ENCODE measurements around the gene PLXNA4. TPM values are rescaled to one million over a fixed set of nuclear protein-coding genes. Genes with fewer than 3 reads are reported as not detected.

Gene PLXNA4
- total and polyA plus RNA-seq, 9 of the 15 experiments (the other 6 are each of a cell fraction or from before 2014, with no cell fraction given), result under 0.01 to 0.09 TPM; not detected in 7

DNA sequence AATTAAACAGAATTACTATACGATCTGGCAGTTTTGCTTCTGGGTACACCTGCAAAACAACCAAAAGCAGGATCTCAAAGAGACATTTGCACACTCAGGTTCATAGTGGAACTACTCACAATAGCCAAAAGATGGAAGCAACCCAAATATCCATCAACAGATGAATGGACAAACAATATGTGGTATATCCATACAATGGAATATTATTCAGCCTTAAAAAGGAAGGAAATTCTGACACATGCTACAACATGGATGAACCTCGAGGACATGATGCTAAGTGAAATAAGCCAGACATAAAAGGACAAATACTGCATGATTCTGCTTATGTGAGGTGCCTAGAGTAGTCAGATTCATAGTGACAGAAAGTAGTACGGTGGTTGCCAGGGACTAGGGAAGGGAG, 330.7 kb downstream of the PLXNA4 start:
- in situ Hi-C loops (cut with MboI) (no loop called here), intact Hi-C loops (cut with micrococcal nuclease) (no loop called here)
- POLR2A ChIA-PET, result no interaction called here

More for the DNA sequence above, 330.7 kb downstream of the PLXNA4 start:
- 1% methylated on average over 3 of the region's 3 CpGs for WGBS (ENCODE audit: insufficient coverage, low coverage, missing lambda C conversion rate)
- Histone ChIP-seq H3K4me1 (replicated peaks in 1 of 2; ENCODE audit: control insufficient read depth in 2 of 2, insufficient read depth in 2 of 2, low read length in 2 of 2) (no peaks in the 10 kb centered on the region), H3K79me2 (ENCODE audit: control insufficient read depth, insufficient read depth, low read length) (no peaks in the 10 kb centered on the region), H4K20me1 (replicated peaks; ENCODE audit: control insufficient read depth, insufficient read depth, low read length) (peaks cover 4% of the 10 kb centered on the region; the same call in 1 of the 2 replicates), H3K4me3 (no peak overlapping the region), H3K36me3 (ENCODE audit: control insufficient read depth, insufficient read depth, low read length) (no peaks in the 10 kb centered on the region), H3K27ac (ENCODE audit: extremely low read depth, low read depth, low read length) (no peak overlapping the region), H2AFZ (ENCODE audit: low read depth, low read length) (no peak overlapping the region), H3K27me3 (ENCODE audit: control insufficient read depth in 2 of 2, insufficient read depth in 2 of 2, low read length in 2 of 2) (peaks cover 0 to 5% of the 10 kb centered on the region in 2 experiments; a peak in 2 of 5 replicates), H3K9me1 (ENCODE audit: control insufficient read depth, insufficient read depth, low read length) (no peaks in the 10 kb centered on the region), H3K9me3 (replicated peaks; ENCODE audit: control insufficient read depth, insufficient read depth, low read depth, low read length) (no peaks in the 10 kb centered on the region), H3K9ac (ENCODE audit: insufficient read depth in 1 of 2, low read depth in 2 of 2, low read length in 2 of 2) (no peak overlapping the region), H3K4me2 (ENCODE audit: insufficient read depth, low read length) (no peak overlapping the region)
- no TSS peak for BruUV-seq (replicated peaks)
- FAIRE-seq (no peak), DNase-seq (ENCODE audit: extremely low read depth in 1 of 4, low spot score in 3 of 4) (no peak), ATAC-seq (no peak)
- CTCF ChIA-PET (ENCODE audit: low intra/inter-chr PET ratio), result interaction anchor here (0.6 kb wide), 1 partner anchor 425 kb away, joined by 4 read pairs; no protein-coding TSS in a partner anchor
- TF ChIP-seq ZNF445 (CRISPR knock-in tag; IDR thresholded peaks at IDR 0.05; ENCODE audit: low read depth), result no peak
- TF ChIP-seq ZNF146 (CRISPR knock-in tag; IDR thresholded peaks at IDR 0.05; ENCODE audit: unreplicated experiment), result peak; percentile 25
- TF ChIP-seq, protein P1, sequence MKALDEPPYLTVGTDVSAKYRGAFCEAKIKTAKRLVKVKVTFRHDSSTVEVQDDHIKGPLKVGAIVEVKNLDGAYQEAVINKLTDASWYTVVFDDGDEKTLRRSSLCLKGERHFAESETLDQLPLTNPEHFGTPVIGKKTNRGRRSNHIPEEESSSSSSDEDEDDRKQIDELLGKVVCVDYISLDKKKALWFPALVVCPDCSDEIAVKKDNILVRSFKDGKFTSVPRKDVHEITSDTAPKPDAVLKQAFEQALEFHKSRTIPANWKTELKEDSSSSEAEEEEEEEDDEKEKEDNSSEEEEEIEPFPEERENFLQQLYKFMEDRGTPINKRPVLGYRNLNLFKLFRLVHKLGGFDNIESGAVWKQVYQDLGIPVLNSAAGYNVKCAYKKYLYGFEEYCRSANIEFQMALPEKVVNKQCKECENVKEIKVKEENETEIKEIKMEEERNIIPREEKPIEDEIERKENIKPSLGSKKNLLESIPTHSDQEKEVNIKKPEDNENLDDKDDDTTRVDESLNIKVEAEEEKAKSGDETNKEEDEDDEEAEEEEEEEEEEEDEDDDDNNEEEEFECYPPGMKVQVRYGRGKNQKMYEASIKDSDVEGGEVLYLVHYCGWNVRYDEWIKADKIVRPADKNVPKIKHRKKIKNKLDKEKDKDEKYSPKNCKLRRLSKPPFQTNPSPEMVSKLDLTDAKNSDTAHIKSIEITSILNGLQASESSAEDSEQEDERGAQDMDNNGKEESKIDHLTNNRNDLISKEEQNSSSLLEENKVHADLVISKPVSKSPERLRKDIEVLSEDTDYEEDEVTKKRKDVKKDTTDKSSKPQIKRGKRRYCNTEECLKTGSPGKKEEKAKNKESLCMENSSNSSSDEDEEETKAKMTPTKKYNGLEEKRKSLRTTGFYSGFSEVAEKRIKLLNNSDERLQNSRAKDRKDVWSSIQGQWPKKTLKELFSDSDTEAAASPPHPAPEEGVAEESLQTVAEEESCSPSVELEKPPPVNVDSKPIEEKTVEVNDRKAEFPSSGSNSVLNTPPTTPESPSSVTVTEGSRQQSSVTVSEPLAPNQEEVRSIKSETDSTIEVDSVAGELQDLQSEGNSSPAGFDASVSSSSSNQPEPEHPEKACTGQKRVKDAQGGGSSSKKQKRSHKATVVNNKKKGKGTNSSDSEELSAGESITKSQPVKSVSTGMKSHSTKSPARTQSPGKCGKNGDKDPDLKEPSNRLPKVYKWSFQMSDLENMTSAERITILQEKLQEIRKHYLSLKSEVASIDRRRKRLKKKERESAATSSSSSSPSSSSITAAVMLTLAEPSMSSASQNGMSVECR (CRISPR knock-in tag; IDR thresholded peaks at IDR 0.05), result no peak
